HG03039 (cell line): ENCODE results near the gene SUSD4.

Source experiments
- ATAC-seq: cut with Tn5 transposase; IDR thresholded peaks from one replicate; pipeline ENCODE4 v1.9.1; 2021; ENCODE audit warnings: mild to moderate bottlenecking, moderate library complexity; ENCODE audit not compliant: unreplicated experiment

SUSD4 gene

DNA sequence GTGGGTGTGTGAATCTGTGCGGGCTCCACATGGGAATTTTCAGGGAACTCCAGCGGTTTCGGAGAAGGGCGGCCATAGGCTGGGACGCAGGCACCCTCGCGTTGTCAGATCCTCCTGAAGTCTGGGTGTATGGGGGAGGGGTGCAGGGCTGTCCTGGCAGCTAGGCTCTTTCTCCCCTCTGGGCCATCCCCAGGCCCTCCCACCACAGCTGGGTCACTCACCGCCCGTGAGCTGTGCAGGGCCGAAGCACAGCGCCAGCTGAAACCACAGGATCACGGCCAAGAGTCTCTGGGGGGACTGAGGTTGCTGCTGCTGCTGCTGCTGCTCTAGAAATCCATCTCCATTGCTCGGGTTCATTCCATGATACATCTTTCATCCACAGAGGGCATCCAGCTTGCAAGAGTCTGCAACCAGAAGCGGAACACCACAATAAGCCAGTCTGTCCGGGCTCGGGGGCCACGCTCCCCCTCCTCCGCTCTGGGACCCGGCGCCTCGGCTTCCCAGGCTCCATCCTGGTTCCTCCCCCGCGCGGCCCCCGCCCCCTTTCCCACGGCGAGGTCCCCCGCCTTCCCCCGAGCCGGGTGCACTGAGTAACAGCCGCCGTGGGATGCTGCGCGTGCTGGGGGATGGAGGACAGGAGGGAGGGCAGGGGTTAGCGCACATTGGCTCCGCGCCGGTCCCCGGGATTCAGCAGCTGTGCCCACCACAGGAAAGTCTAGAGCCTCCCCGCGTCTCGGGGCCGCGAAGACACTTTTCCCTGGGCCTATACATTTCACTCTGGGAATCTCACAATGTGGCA, 720 bp downstream of the SUSD4 start:
- no peak for ATAC-seq

GRCh38 chr1:223358826-223359225, 5.2 kb downstream of the SUSD4 start:
- ATAC-seq, result no peak

DNA sequence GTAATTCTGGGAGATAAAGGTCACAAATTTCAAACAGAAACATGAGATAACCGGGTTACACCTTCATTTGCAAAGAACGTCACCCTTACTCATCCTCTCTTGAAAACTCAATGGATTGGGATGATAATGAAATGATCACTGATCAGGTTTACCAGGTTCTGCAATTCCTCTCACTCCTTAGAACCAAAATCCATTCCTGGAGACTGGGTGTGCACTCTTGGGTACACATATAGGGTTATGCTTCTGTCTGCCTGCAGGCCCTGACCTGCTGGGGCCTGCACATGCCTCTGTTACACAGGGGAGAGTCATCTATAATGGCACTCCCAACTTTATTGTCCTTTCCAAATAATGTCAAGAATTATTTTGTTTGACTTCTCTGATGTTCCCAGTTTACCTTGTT, 8.3 kb downstream of the SUSD4 start:
- no peak for ATAC-seq

DNA sequence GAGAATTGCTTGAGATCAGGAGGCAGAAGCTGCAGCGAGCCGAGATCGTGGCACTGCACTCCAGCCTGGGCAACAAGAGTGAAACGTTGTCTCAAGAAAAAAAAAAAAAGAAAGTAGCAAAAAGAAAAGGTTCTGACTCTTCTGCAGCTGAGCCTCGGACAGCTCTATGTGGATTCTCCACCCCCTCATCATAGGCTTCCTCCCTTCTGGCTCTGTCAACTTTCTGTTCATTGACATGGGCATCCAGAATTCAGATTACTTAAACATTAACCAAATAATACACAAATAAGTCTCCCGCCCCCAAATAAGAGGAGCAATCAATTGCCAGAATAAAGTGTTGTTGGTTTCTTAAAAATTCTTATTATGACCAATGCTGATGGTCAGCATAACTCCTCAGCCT, 10.0 kb downstream of the SUSD4 start:
- no peak for ATAC-seq

GRCh38 chr1:223352944-223353343, 11.0 kb downstream of the SUSD4 start:
- ATAC-seq, result no peak

DNA sequence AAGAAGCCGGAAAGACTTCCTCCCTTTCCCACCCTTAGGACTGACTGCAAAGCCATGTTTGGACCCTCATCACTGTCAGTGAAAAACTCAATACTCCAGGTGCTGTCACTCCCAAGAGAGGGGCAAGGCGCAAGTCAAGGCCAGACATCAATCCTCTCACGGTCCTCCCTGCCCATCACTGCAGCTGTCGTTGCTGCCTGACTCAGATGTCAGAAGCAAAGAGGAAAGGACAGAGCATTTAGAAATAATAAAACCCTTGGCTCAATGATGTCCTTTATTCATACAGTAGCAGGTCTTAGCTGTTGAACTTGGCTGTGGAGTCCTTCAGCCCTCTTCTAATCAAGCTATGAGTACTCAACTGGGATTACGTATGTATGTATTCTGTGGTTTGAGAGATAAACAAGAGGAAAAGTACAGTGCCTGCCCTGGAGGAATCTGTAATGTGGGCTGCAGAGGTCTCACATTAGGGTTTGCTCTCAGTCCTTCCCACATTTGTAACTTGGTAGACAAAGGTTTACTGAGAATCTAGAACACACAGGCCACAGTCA, 13.5 kb downstream of the SUSD4 start:
- no peak for ATAC-seq

- ATAC-seq, result no peak
Observed at GRCh38 chr1:223349241-223349640, 14.7 kb downstream of the SUSD4 start.

DNA sequence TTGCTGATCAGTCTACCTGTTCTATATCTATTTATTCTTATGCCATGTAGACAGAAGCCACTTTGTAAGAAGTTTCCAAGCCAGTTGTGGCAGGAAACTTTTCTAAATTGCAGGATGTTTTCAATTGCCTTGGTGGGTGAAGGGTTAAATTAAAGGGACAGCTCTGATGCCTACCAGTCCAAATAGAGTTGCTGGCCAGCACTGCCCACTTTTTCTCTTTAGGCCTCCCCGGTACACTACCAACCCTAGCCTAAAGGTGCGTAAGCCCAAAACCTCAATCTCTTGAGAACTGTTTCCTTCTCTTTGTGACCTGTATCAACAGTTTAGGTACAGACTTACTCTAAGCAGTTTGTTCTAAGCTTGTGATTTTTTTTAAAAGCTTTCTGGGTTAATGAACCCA, 15.5 kb downstream of the SUSD4 start:
- no peak for ATAC-seq

DNA sequence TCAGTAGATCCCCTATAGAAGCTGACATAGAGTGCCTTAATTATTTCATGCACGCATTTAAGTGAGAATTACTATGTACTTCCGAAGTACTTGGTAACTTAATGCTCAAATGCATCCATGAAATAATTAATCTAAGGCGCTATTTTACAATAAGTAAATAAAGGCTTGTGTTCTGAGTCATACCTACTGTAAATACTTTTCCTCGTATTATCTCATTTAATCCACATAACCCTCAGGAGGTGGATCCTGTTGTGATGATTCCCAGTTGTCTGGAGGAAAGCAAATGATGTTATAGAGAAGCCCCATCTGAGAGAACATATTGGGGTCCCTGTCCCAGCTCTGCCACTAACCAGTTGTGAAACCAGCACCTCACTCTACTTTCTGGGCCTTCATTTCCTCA, 16.4 kb downstream of the SUSD4 start:
- no peak for ATAC-seq

DNA sequence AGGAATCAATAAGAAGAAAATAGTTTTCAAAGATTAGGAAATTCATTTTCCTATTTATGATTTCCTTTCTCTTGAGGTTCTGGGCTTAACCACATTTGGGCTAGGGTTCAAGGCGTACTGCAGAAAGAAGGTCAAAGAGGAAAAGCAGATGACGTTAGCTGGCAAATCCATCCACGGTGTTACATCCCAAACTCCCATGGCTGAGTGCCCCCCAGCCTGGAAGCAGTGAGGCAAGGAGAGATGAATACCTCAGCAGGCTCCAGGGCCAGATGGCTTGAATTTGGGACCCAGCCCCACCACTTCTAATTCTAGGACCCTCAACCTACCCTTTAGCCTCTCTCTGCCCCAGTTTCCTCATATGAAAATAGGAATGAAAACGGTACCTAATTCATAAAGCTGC, 17.7 kb downstream of the SUSD4 start:
- no peak for ATAC-seq

GRCh38 chr1:223345720-223346119, 18.3 kb downstream of the SUSD4 start:
- no peak for ATAC-seq

DNA sequence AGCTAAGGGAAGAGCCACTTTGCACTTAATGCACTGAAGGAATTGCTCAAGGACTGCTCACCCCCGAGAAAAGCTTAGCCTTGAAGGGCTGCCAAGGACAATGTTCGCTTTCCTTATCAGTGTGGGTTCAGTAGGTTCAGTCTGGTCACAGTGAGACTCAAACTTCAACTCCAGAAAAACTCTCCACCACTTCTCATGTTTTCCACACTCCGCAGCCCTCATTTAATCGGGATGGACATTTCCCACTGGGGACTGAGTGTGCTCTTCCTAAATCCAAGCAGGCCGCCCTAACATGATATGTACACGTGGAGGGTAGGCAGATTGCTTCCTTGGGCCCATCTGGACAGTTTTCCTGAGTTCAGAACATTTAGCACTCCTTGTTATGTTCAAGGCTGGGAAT, 19.5 kb downstream of the SUSD4 start:
- ATAC-seq, result no peak

DNA sequence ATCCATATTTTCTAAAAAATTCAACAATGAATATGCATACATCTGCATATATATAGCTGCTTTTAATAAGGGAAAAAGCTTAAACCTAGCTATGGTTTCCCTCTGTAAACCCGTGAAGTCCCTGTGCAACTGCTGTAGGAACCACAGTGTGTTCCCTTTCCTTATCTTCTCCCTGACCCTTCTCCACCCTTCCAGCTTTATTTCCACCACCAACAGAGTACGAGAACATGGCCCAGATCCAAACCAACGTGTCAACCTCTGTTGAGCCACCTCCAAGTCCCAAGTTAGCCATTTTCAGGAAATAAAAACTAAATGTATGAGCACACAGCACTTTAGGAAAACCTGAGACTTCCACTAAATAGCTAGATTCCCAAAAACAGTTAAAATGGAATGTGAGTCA, 20.3 kb downstream of the SUSD4 start:
- ATAC-seq, result no peak

DNA sequence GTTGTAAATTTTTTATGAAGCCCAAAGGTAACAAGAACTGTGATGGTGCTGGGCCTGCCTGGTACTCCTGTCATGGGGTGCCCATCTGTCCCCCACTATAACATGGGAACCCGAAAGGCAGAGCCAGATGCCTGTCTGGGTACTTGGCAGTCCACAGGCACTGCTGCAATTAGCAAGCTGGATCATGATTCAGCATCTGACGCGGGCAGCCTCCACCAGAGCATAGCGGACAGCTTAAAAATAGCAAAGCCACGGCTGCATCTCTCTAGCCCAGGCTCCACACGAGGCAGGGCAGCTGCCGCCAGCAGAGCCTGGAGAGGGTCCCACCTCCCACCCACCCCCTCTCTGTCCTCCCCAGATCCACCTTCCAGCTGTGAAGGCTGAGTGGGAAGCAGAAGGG, 22.9 kb downstream of the SUSD4 start:
- ATAC-seq, result no peak

DNA sequence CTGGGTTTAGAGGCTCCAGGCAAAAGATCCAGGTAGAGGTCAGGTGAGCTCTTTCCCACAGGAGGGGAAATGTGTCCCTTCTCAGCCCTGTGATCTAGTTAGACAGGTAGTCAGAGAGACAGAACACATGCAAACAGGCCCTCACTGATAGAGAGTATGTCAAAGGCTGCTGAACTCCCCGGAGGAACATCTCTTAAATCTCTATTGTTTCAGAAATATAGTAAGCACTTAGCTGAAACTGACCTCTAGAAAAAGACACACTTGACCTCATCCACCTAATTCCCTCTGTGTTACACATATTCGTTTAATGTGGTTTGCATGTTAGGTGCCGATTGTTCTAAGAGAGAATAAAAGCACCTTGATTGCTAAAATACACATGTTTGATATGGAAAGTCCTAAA, 23.3 kb downstream of the SUSD4 start:
- no peak for ATAC-seq

- ATAC-seq, result no peak
Observed at GRCh38 chr1:223339861-223340260, 24.1 kb downstream of the SUSD4 start.

DNA sequence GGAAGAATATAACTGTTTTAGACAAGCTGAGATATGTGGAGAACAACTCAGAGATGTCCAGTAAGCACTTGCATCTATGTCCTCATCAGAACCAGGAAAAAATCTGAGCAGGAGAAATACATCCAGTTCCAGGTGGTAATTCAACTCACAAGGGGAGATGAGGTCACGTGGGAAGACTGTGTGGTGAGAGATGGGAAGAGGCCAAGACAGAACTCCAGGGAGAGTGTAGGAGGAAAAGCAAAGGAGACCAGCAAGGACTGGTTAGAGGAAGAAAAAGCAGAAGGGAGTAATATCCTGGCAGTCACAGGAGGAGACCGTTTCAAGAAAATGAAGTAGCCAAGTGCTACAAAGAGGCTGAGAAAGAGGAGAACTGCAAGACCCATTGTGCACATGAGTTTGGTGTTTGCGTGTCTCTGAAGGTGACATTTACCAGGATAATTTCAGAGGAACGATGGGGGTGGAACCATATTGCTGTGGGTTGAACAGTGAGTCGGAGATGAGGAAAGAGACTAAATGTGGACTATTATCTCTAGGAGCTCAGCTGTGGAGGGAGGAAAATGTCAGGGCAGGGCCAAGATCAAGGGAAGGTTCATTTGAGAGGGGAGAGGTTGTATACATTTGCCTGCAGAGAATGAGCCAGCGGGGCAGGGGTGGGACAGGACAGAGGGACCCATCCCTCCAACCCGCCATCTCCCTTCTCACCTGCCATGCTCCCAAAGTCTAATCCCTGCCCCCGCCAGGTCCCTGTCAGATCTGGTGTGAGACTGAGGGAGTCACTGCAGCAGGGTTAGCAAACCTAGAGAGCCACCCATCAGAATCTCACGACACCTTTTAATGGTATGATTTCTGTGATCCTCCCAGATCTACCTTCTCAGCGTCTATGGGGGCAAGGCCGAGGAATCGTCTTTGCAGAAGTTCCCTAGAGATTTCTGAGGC, 24.9 kb downstream of the SUSD4 start:
- no peak for ATAC-seq

- ATAC-seq, result no peak
Observed at GRCh38 chr1:223337174-223337869, 26.7 kb downstream of the SUSD4 start.

DNA sequence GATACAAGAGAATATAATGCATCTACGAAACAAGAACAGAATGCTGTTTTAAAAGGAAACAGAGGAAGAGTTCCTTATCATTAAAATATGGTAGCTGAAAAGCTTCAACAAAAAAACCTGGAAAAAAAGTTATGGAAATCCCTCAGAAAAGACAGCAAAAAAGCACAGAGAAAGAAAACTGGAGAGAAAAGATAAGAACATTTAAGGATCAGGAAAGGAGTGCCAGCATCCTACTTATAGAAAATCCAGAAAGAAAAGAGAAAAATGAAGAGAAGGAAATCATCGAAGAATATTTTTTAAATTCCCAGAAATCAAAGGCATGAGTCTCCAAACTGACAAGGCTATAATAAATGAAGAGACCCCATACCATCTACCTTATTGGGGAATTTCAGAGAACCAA, 29.8 kb downstream of the SUSD4 start:
- no peak for ATAC-seq

DNA sequence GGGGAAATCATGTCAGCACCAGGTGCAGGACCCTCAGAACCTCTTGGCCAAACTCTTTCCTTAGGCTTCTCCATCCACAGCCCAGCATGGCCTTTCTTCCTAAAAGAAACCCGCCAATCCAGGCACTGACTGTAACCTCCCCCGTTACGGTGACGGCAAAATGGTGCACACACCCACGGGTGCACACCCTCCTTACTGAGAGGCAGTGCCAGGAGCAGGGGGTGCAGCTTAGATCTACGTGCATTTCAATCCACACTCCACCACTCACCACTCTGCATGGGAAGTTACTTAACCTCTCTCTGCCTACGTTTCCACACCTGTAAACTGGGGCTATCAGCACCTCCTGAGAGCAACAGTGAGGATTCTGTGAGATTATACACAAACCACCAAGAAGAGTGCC, 31.0 kb downstream of the SUSD4 start:
- no peak for ATAC-seq

DNA sequence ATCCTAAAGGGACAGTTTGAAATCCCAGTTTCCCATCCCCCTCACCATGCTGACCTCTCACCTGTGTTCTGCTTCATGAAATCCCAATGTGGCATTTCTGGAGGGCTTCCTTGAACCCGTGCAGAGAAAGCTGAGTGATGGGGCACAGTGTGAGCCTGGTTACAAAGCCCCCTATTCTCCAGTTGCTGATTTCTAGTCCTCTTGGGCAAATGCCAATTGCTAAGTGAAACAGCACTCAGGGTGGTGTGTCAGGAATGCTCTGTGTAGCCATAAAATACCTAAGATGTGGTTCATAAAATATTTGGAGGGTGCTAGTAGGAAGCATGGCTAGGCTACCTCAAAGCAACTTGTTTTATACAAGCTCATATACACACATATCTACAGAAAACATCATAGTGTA, 32.0 kb downstream of the SUSD4 start:
- no peak for ATAC-seq
